Measurements from ENCODE around the gene PANX1.

GRCh38 chr11:94171693-94172440 lies 43.2 kb downstream of the PANX1 start:
- TF ChIP-seq POLR2A (IDR thresholded peaks at IDR 0.05; ENCODE audit: low read depth, low read length), result no peak
- no peak for TF ChIP-seq PAX5 (IDR thresholded peaks at IDR 0.05; ENCODE audit: insufficient read depth, low read length, severe bottlenecking)

Data from GM12891 (cell line).